ENCODE results near the gene CLASP2.
A peak's percentile ranks its signal among the peaks of the same experiment; 100 is the strongest.
"Not testable (repeated sequence)": the region's sequence is repeated elsewhere in the genome, so short reads cannot be mapped to it uniquely, and the experiment has no call there.

Gene CLASP2

DNA sequence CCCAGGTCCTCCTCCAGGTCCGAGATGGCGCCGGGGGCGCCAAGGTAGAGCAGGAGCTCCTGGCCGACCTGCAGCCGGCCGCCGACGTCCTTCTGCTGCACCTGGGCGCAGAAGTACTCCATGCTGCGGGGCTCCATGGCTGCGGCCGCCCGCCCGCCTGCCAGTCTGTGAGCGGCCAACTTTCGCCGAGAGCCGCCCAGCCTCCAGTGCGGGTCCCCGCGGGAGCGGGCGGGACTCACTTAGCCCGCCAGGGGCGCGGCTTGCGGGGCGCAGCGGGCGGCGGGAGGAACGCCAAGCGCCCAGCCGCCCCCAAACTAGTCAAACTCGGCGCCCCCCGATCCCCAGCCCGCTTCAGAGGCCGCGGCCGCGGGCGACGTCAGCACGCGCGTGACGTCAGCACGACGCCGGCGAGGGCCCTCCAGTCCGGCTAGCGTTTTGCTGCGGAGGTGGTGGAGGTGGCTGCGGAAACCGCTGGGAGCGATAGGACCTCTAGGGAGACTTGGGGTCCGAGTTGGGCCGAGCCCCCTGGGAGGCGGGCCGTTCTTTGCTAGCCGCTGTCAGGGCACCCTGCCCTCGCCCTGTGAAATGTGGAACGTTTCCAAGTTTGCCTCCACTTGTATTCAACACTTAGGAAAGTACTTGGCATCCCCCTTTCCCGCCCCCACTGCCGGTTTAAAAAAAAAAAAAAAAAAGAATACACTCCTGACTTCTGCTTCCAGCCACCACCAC is at the start of gene CLASP2:
Gene CLASP2 (minus strand): TSS at position 389 of the 729 bp plus-strand sequence. CDS start 252 bp downstream, at position 137.
- peak within 1 kb of the TSS; percentile 74 for H3K4me3 ChIP-seq (ENCODE audit: low read depth, low read length)

DNA sequence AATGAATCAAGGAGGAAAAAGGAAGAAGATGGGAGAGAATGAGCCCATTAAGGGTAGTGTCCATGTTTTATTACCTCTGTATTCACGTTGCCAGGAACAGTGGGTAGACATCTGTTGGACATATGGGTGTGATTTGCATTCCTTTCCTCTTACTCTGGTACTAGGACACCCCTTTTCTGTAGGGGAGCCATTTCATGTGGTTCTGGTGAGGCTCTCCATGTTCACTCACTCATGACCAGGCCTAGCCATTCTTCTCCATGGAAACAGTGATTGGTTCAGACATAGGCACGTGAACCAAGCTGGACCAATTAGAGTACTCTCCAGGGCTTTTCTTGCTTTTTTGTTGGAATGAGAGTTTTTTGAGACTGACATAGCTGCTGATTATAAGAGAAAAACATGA is 40.8 kb upstream of the CLASP2 start:
- H3K4me3 ChIP-seq (ENCODE audit: low read depth, low read length), result no peak overlapping the region

DNA sequence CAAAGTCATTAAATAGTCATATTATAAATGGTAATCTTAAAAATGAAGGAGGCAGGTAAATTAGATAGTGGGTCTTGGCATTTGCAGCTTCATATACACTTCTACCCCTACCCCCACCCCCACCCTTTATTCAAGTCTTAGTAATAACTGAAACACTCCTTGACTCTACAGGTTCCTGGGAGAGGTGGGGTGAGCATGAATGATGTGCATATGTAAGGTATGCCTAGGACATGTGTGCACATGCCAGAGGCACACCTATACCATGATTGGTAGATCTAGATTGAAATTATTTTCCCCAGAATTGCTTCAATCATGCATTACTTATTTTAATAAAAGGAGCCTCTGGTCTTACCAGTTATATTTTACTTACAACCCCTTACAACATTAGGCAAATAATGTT is 40.2 kb upstream of the CLASP2 start:
- no peak overlapping the region for H3K4me3 ChIP-seq (ENCODE audit: low read depth, low read length)

DNA sequence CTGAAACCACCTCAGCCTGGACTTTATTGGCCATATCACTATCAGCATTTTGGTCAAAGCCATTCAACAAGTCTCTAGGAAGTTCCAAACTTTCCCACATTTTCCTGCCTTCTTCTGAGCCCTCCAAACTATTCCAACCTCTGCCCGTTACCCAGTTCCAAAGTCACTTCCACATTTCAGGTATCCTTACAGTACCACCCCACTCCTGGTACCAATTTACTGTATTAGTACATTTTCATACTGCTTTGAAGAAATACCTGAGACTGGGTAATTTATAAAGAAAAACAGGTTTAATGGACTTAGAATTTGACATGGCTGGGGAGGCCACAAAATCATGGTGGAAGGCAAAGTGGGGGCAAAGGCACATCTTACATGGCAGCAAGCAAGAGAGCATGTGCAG is 36.3 kb upstream of the CLASP2 start:
- H3K4me3 ChIP-seq (ENCODE audit: low read depth, low read length), result not testable (repeated sequence)

DNA sequence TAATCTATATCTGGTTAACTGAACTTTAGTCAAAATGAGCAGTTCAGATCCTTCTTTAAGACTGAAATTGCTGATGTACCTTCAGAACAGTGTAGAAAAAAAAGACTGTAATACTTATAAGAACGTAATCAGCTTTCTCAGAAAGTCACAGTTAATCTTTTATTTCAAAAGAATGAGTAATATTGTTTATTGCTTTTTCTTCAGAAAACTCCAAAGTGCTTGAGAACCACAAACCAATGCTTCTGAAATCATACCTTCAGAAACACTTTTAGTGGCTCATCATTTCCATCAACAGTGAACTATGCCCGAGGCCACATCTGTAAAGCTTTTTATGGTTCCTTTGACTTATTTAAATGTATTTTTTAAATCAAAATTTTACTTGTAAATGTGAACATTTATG is 33.3 kb upstream of the CLASP2 start:
- no peak overlapping the region for H3K4me3 ChIP-seq (ENCODE audit: low read depth, low read length)

DNA sequence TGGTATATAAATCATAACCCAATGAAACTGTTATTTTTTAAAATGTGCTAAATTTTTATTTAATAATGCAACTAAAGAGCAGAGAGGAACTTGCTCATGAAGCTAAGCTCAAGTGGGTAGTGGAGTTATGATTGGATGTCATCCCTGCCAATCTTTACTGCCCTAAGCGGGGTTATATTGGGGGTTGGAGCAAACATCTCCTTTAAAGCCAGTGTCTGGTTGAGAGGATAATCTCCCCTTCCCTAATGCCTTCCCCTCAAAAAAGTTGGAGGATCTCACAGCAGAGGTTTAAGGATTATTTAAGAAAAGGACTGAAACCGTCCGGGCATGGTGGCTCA is 32.1 kb upstream of the CLASP2 start:
- no peak overlapping the region for H3K4me3 ChIP-seq (ENCODE audit: low read depth, low read length)

DNA sequence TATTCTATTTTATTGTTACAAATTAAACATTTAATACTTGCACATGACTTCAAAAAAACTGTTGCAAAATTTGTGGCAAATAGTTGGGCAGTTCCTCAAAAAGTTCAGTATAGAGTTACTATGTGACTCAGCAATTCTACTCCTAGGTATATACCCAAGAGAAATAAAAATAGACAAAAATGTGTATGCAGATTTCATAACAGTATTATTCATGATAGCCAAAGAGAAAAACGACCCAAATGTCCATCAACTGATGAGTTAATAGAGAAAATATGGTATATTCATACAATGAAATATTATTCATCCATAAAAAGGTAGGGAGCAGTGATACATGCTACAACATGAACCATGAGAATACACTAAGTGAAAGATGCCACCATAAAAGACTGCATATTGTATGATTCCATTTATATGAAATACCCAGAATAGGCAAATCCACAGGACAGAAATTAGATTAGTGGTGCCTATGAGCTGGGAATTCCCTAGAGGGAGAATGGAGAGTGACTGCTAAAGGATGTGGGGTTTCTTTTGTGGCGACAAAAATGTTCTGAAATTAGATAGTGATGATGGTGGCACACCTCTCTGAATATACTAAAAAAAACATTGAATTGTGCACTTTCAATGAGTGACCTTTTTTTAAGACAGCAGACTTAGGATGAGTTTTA is 31.6 kb upstream of the CLASP2 start:
- H3K4me3 ChIP-seq (ENCODE audit: low read depth, low read length), result no peak overlapping the region

DNA sequence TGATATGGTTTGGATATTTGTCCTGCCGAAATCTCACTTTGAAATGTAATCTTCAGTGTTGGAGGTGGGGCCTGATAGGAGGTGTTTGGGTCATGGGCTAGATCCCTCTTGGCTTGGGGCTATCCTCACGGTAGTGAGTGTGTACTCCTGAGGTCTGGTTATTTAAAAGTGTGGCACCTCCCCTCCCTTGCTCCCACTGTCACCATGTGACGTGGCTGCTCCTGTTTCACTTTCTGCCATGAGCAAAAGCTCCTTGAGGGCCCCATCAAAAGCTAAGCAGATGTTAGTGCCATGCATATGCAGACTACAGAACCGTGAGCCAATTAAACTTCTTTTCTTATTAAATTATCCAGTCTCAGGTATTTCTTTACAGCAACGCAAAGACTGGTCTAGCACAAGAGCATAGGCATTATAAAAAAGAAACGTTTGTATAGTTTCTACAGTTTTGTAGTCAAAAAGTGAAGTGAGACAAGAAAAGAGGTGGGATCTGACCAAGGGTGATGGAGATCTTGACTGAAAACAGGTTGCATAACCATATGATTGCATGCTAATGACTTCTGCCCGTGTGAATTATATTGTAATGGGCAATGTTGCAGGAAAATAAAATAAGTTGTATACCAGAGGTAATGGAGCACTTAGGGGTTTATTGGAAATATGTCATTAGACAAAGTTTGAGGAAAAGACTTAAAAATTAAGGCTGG is 28.5 kb upstream of the CLASP2 start:
- no peak overlapping the region for H3K4me3 ChIP-seq (ENCODE audit: low read depth, low read length)

DNA sequence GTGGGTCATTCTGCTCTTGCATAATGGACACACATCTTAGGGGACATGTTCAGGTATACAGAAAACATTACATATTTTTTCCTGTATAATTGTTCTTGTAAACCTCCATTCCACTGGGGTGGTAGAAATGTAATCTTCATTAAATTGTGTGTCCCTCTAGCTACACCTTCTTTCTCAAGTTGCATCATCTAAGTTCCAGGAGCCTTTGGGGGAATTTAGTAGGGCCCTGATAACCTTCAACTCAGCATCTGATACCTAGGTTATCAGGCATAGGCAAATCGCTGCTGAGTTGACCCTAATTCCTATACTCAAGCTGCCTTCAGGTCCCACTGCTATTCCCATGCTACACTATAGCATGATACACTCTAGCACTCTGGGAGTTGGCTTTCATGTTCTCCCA is 19.1 kb upstream of the CLASP2 start:
- no peak overlapping the region for H3K4me3 ChIP-seq (ENCODE audit: low read depth, low read length)

DNA sequence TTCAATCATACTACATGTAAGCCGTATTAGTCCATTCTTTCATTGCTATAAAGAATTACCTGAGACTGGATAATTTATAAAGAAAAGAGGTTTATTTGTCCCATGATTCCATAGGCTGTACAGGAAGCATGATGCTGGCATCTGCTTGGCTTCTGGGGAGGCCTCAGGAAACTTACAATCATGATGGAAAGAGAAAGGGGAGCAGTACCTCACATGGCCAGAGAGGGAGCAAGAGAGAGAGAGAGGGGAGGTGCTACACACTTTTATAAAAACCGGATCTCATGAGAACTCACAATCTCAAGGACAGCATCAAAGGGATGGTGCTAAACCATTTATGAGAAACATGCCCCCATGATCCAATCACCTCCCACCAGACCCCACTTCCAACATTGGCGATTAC is 14.3 kb upstream of the CLASP2 start:
- no peak overlapping the region for H3K4me3 ChIP-seq (ENCODE audit: low read depth, low read length)

DNA sequence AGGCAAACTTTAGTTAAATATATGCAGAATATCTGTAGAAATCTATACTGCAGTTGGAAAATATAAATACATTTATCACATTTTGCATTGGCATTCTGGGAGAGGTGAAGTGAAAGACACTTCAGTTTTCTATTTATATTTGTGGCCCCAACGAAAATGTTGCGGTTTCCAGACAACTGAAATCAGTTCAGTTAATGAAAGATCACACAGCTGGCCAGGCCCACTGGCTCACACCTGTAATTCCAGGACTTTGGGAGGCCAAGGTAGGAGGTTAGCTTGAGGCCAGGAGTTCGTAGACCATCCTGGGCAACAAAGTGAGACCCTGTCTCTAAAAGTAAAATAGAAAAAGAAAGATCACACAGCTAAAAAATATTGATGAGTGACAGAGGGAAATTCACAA is 11.9 kb upstream of the CLASP2 start:
- no peak overlapping the region for H3K4me3 ChIP-seq (ENCODE audit: low read depth, low read length)

DNA sequence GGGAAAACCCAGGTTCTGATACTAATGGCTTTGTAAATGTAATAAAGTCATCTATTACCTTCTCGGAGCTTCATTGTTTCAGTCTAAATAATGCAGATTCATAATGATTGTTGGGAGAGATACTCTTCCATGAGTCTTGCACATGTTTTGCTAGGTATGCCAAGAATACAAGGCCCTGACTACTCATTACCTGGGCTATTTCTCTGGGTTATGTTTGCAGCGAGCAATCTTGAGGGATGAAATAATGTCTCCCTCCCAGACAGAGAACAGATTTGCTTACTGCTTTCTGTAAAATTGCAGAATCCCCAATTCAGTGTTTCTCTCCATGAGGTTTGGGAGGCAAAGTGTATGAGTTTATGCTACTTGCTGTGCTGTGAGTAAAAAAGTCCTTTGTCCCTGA is 6.2 kb upstream of the CLASP2 start:
- no peak overlapping the region for H3K4me3 ChIP-seq (ENCODE audit: low read depth, low read length)

DNA sequence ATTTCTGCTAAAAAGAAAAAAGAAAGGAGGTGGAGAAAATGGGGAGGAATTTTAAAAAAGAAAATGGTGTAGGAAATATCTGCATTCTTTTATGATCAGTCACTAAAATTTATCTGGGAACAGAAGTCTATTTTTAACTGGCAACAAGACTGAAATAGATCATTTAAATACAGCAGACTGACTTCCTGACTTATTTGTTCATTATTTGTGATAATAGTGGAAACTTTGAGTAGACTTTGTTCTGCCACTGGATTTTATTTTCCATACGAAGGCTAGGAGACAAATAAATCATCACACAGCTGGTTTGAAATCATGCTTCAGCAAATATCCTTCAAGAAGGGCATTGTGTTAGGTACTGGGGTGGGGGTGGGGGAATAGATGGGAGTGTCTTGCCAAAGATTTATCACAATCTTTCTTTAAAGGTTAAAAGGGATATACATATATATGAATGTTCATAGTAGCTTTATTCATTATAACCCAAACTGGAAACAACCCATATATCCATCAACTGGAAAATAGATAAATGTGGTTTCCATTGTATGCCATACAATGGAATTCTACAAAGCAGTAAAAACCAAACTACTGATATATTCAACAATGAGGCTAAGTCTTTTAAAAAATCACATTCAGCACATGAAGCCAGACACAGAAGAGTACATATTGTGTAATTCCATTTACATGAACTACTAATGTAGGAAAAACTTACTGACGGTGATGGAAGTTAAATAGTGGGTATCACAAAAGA is 4.7 kb upstream of the CLASP2 start:
- no peak overlapping the region for H3K4me3 ChIP-seq (ENCODE audit: low read depth, low read length)

DNA sequence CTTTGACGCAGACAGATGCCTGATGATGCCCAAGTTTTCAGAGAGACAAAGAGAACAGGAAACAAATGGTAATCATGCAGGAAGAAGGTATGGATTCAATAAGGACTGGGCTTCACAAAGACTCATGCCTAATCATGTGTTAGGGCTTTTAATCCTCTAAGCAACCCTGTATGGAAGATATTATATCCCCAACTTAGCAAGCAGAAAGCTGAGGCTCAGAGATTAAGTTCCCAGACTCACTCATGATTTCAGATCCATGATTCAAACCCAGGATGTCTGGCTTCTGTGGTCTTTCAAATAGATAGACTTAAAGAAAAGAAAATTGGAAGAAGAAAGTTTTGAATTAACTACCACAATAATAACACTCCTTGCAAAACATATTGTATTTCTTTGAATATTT is 4.1 kb upstream of the CLASP2 start:
- H3K4me3 ChIP-seq (ENCODE audit: low read depth, low read length), result no peak overlapping the region

DNA sequence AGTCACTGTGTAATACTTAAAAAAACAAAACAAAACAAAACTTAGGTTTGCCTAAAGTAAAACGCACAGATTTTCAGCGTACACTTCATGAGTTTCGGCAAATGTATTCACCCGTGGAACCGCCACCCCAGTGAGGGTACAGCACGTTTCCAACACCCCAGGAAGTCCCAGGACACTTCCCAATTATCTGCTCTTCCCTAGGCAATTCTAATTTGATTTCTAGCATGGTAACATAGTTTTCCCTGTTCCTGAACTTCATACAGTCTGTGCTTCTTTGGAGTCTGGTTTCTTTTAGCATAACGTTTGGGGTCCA is 497 bp upstream of the CLASP2 start:
- H3K4me3 ChIP-seq (ENCODE audit: low read depth, low read length), result peak overlapping the region; percentile 74

DNA sequence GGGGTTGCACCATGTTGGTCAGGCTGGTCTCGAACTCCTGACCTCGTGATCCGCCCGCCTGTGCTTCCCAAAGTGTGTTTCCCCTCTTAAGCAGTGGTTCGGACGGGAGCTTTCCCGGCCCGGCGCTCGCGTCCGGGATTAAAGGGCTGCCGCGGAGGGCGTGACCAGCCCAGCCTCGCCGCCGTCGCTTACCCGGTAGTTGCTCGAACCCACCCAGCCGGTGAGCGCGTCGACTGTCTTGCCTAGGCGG is 513 bp downstream of the CLASP2 start:
- peak overlapping the region; percentile 74 for H3K4me3 ChIP-seq (ENCODE audit: low read depth, low read length)

DNA sequence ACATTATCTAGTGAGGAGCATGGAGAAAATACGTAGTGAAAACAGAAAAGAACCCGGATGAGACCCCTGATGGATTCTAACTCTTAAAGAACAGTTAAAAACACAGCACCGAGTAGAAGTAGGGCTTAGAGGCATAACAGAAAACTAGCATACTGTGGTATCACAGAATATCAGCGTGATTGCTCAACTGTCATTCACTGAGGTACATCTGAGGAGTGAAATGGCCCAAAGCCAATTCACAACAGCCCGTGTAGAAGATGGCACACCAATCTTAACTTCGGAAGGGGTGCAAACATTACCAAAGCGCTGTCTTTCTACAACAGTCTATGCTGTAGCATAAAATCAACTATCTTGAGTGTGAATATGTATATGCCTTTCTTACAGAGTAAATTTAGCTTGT is 1.8 kb downstream of the CLASP2 start:
- H3K4me3 ChIP-seq (ENCODE audit: low read depth, low read length), result no peak overlapping the region

DNA sequence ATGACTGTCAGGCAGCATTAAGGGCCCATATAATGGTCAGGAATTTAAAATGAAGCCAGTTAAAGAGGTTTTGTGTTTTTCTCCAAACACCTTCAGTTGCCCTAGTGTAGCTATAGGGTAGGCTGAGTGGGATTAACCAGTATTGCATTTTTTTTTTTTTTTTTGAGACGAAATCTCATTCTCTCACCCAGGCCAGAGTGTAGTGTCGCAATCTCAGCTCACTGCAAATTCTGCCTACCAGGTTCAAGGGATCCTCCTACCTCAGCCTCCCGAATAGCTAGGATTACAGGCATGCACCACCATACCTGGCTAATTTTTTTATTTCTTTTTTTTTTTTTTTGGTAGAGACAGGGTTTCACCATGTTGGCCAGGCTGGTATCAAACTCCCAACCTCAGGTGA is 7.0 kb downstream of the CLASP2 start:
- H3K4me3 ChIP-seq (ENCODE audit: low read depth, low read length), result no peak overlapping the region

DNA sequence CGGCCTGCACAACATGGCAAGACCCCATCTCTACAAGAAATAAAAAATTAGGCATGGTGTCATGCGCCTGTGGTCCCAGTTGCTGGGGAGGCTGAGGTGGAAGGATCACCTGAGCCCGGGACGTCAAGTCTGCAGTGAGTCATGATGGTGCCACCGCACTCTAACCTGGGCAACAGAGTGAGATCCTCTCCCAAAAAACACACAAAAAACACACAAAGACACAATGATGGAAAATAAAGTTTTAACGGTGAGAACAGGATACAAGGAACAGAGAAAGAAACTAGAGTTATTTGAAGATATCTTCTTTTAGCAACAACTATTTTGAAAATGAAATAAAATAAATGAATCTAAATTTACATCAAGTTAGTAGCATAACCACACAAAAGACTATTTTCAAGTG is 12.0 kb downstream of the CLASP2 start:
- H3K4me3 ChIP-seq (ENCODE audit: low read depth, low read length), result no peak overlapping the region

DNA sequence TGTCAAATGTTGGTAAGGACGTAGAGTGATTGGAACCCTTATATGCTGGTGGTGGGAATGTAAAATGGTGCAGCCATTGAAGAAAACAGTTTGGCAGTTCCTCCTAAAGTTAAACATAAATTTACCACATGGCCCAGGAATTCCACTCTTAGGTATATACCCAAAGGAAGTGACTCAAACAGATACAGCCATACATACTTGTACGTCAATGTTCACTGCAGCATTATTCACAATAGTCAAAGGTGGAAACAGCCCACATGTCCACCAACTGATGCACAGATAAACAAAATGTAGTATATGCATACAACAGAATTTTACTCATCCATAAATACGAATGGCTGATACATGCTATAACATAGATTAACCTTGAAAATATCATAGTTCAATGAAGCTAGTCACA is 13.2 kb downstream of the CLASP2 start:
- no peak overlapping the region for H3K4me3 ChIP-seq (ENCODE audit: low read depth, low read length)

DNA sequence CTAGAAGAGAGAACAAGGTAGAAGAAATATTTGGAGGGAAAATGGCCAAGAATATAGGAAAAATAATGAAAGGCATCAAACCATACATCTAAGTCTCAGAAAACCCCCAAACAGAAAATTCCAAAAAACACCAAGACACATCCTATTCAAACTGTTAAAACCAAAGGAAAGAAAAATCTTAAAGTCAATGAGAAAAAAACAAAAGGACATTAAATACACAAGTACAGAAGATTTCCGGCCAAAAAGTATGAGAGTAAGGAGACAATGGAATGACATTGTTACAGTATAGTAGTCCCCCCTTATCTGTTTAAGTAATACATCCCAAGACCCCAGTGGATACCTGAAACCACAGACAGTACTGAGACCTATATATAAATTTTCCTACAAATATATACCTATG is 18.8 kb downstream of the CLASP2 start:
- H3K4me3 ChIP-seq (ENCODE audit: low read depth, low read length), result no peak overlapping the region

DNA sequence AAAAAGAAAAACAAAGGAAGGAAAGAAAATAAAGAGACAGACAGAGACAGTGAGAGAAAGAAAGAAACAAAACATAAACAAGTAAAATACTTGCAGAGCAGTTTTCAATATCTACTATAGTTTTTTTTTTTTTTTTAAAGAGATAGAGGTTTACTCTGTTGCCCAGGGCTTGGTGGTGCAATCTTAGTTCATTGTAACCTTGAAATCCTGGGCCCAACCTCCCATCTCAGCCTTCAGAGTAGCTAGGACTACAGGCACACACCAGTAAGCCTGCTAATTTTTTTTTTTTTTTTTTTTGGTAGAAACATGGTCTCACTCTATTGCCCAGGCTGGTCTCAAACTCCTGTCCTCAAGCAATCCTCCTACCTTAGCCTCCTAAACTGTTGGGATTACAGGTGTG is 23.1 kb downstream of the CLASP2 start:
- H3K4me3 ChIP-seq (ENCODE audit: low read depth, low read length), result no peak overlapping the region
